ENCODE results near the gene WDR27. TPM values are rescaled to one million over a fixed set of nuclear protein-coding genes. Genes with fewer than 3 reads are reported as not detected.

WDR27 gene
- total RNA-seq: 9.8 and 15.3 TPM in 2 replicates

GRCh38 chr6:169701954-169702839 is at the start of gene WDR27, which contains the start of gene C6orf120:
TSS of gene WDR27 (minus strand) at chr6:169702029. CDS start at chr6:169689005, 13,024 bp downstream.
TSS of gene C6orf120 (plus strand) at chr6:169702126. CDS start at chr6:169702460, 334 bp downstream.

GRCh38 chr6:169724494-169725124 is 22.8 kb upstream of the WDR27 start, which contains the start of gene PHF10:
TSS of gene PHF10 (minus strand) at chr6:169724500. CDS start at chr6:169723931, 569 bp downstream.

Other genes with a start within 250 kb of the WDR27 start
- 29.7 and 44.1 TPM in 2 replicates for gene C6orf120, start 97 bp upstream of the WDR27 start, total RNA-seq
- gene PHF10, start 22.5 kb upstream of the WDR27 start, total RNA-seq: 14.0 and 17.0 TPM in 2 replicates
- 0.63 and 0.65 TPM in 2 replicates for gene DYNLT2, start 49.5 kb upstream of the WDR27 start, total RNA-seq
- 8.6 and 13.7 TPM in 2 replicates for gene ERMARD, start 49.6 kb upstream of the WDR27 start, total RNA-seq

Data from mesangial cell (primary cell).